Activated naive CD4-positive, alpha-beta T cell treated with anti-CD3 and anti-CD28 coated beads, Interleukin-2, amount 50 U/mL, for 72 hours (primary cell): ENCODE data around the gene RNF220. TPM values are rescaled to one million over a fixed set of nuclear protein-coding genes. Genes with fewer than 3 reads are reported as not detected.
"Not testable (repeated sequence)": the region's sequence is repeated elsewhere in the genome, so short reads cannot be mapped to it uniquely, and the experiment has no call there.

Source experiments
- ATAC-seq, 2 donors: fragments of 150-1000 bp; cut with Tn5 transposase; 2 replicates each; pipeline ENCODE4 v1.10.0; 2021; ENCODE audit warnings: mild to moderate bottlenecking in 2 of 2, moderate library complexity in 2 of 2
- DNase-seq, 2 donors: peaks; one replicate each; pipeline ENCODE4 v3.0.0; 2021 to 2022; ENCODE audit warnings: low spot score in 2 of 2
- H3K27ac Mint-ChIP-seq, 2 donors: one replicate each; pipeline ENCODE4 v1.8.0; 2022; ENCODE audit warnings: mild to moderate bottlenecking in 2 of 2, mixed read lengths in 2 of 2
- H3K36me3 Mint-ChIP-seq, 2 donors: one replicate each; pipeline ENCODE4 v1.8.0; 2022; ENCODE audit warnings: mixed read lengths in 2 of 2
- H3K9me3 Mint-ChIP-seq, 2 donors: one replicate each; pipeline ENCODE4 v1.8.0; 2022; ENCODE audit warnings: mixed read lengths in 2 of 2
- total RNA-seq, 2 donors: library from RNA; stranded (reverse); gene quantifications; one replicate each; pipeline ENCODE4 v1.2.3, GENCODE V29; 2022

Gene RNF220
- total RNA-seq, 2 donors from 2014 or later = 76.1 to 77.1 TPM

DNA sequence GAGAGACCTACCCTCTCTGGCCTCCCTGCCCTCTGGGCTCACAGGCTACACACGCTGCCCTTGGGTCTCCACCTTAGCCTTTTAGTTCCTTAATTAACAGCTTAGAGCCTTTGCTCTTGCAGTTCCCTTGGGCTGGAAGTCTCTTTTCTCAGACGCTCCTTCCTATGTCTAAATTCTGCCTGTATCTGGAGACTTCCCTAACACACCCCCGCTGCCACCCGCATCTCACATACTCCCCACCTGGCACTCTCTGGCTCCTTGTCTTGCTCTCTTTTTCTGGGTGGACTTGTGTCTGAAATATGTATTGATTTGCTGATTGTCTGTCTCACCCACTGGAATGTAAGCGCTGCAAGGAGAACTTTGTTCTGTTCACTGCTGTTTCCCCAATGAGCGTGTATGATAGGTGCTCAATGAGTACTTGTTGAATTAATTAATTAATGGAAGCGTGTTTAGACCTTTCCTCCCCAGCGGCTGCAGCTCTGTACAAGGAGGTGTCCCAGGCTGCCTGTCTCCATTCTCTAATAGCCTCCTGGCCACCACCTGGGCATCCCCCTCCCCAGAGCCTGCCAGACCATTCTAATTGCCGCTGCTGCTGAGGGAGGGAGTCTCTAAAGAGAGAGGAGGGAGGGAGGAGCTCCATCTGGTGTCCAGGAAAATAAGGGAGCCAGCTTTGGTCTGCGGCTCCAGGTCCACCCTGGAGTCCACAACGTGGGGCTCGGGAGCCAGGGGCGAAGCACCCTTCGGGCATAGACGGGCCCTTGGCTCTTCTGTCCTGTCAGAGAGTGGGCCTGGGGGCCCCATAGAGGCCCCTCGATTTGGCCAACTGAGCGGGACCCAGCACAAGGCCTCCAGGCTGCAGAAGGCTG is 95.4 kb downstream of the RNF220 start:
- H3K9me3 Mint-ChIP-seq = no peaks in the 10 kb centered on the region
- no peaks in the 10 kb centered on the region for H3K36me3 Mint-ChIP-seq
- no peak overlapping the region for H3K27ac Mint-ChIP-seq
- DNase-seq (no peak), ATAC-seq (no peak)

- DNase-seq (no peak), ATAC-seq (no peak)
- Mint-ChIP-seq H3K36me3 (no peaks in the 10 kb centered on the region), H3K27ac (no peak overlapping the region), H3K9me3 (no peaks in the 10 kb centered on the region)
Observed at GRCh38 chr1:44501047-44501890, 96.2 kb downstream of the RNF220 start.

DNA sequence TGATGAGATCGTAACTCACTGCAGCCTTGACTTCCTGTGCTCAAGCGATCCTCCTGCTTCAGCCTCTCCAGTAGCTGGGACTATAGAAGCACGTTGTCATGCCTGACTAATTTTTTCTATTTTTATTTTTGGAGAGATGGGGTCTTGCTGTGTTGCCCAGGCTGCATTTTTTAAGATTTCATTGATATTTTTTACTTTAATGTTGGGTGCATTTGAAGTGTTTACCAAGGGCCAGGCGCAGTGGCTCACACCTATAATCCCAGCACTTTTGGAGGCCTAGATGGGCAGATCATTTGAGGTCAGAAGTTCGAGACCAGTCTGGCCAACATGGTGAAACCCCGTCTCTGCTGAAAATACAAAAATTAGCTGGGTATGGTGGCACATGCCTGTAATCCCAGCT is 97.8 kb downstream of the RNF220 start:
- ATAC-seq, H3K9me3 Mint-ChIP-seq, H3K36me3 Mint-ChIP-seq, DNase-seq, H3K27ac Mint-ChIP-seq: not testable (repeated sequence)

DNA sequence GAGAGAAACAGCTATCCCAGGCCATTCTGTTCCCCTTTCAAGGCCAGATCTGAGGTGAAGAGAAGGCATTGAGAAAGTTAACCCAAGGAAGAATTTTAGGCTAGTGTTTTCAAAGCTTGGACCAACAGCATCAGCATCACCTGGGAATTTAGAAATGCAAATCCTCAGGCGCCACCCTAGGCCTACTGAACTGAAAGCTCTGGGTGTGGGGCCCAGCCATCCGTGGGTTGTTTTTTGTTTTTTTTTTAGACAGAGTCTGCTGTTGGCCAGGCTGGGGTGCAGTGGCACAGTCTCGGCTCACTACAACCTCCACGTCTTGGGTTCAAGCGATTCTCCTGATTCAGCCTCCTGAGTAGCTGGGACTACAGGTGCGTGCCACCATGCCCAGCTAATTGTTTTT is 98.6 kb downstream of the RNF220 start:
- Mint-ChIP-seq H3K9me3 (no peaks in the 10 kb centered on the region), H3K27ac (no peak overlapping the region), H3K36me3 (no peaks in the 10 kb centered on the region)
- no peak for DNase-seq
- ATAC-seq = no peak

DNA sequence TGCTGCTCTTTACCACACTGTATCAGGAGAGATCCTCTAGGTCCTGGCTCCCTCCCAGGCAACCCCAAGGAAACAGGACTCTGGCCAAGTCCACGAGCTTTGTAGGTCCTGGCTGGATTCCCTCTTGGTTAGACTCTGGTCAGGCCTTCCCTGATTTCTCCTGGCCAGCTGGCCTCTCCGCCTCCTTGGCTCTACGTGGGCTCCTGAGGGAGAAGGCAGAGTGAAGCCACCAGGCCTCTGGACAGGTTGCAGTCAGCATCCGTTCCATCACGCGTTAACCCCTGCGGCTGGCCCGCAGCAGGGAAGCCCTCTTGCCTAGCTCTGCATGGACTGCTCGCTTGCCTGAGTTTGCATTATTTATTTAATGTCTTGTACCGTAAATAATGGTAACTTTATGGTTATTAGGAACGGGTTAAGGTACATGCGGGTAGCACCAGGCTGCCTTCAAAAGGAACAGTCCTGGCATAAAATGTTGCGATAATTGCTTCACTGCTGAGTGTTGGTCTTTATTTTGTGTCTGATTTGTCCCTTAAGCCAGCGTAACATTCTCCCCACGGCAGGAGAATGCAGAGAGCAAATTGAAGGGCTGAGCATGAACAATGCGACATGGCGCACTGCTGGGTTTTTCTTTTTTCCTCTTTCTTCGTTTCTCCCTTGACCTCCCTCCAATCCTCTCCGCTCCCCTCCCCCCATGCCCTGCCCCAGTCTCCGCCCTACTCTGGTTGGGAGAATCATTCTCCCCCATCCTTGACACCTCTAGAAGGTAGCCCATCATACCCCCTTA is 100.3 kb downstream of the RNF220 start:
- no peak for DNase-seq
- H3K9me3 Mint-ChIP-seq = no peaks in the 10 kb centered on the region
- no peaks in the 10 kb centered on the region for H3K36me3 Mint-ChIP-seq
- no peak overlapping the region for H3K27ac Mint-ChIP-seq
- ATAC-seq = no peak

DNA sequence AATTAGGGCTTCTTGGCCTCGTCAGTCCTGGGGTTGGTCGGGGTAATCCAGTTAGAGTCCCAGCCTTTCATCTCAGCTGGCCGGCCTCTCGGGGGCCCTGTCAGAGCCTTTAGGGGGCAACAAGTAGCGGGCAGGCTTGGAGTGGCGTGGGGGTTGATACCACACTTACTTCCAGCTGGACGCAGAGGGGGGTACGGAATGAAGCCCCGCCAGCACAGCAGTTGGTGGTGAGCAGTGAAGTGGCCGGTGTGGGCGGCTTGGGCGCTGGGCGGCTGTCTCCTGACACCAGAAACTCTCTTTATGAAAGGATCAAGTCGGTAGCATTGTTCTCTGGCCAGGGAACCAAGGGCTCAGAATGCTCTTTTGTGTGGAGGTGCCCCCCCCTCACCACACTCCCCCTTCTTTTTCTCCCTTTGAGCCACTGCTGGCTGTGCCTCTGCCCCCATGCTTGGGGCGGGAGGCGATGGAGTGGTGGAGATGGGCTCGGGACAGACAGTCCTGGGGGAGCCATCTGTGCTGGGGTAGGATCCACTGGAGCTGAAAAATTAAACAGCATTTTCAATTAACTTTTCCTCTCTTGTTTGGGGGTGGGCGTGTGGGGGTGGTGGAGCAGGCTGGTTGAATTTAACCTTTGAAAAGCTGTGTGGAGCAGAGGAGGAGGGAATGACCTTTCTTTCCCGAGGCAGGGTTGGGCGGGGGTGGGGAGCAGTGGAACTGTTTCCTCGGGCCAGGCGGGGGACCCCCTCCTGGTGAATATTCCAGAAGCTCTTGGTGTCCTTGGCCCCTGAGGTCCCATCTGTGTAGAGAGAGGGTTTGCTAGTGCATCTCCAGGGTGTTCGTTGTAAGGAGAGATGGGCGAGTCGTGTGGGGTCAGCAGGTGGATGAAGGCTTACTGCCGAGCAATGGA is 102.7 kb downstream of the RNF220 start:
- no peak overlapping the region for H3K27ac Mint-ChIP-seq
- no peak for ATAC-seq

GRCh38 chr1:44508397-44508745 is 103.3 kb downstream of the RNF220 start:
- Mint-ChIP-seq H3K27ac (no peak overlapping the region), H3K9me3 (no peaks in the 10 kb centered on the region), H3K36me3 (no peaks in the 10 kb centered on the region)
- no peak for ATAC-seq
- no peak for DNase-seq

More for the DNA sequence above, 102.7 kb downstream of the RNF220 start:
- Mint-ChIP-seq H3K9me3 (no peaks in the 10 kb centered on the region), H3K36me3 (no peaks in the 10 kb centered on the region)
- no peak for DNase-seq

DNA sequence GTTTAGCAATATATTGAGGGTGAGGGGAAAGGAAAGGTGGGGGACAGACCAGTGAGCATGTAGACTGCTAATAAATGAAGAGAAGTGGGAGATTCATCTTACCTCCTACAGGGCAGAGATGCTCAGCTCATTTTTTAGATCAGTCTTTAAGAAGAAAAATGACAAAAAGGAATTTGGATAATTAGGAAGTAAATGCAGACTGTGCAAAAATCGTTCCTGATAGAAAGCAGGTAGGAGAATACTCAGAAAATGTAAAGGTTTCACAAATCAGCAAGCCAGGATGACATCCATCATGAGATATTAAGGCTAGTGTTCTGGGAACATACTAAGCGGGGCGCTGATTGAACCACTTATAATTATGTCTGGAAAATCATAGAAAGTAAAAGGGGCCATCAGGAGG is 106.3 kb downstream of the RNF220 start:
- peak overlapping the region in 1 of 2 donors; percentile 86 for H3K27ac Mint-ChIP-seq
- no peaks in the 10 kb centered on the region for H3K36me3 Mint-ChIP-seq
- no peak for DNase-seq
- no peak for ATAC-seq
- no peaks in the 10 kb centered on the region for H3K9me3 Mint-ChIP-seq

GRCh38 chr1:44511769-44512168 is 106.7 kb downstream of the RNF220 start:
- ATAC-seq (peak; percentile 26 to 94), DNase-seq (peak in 1 of 2 donors; percentile 35)
- Mint-ChIP-seq H3K36me3 (no peaks in the 10 kb centered on the region), H3K27ac (peak overlapping the region in 1 of 2 donors; percentile 86), H3K9me3 (no peaks in the 10 kb centered on the region)

GRCh38 chr1:44512313-44512885 is 107.3 kb downstream of the RNF220 start:
- DNase-seq (peak in 1 of 2 donors; percentile 30), ATAC-seq (peak; percentile 53 to 73)
- peak overlapping the region in 1 of 2 donors; percentile 86 for H3K27ac Mint-ChIP-seq
- no peaks in the 10 kb centered on the region for H3K36me3 Mint-ChIP-seq
- no peaks in the 10 kb centered on the region for H3K9me3 Mint-ChIP-seq

GRCh38 chr1:44513111-44513510 is 108.1 kb downstream of the RNF220 start:
- ATAC-seq = no peak
- DNase-seq = no peak
- Mint-ChIP-seq H3K9me3 (no peaks in the 10 kb centered on the region), H3K36me3 (no peaks in the 10 kb centered on the region), H3K27ac (no peak overlapping the region)

DNA sequence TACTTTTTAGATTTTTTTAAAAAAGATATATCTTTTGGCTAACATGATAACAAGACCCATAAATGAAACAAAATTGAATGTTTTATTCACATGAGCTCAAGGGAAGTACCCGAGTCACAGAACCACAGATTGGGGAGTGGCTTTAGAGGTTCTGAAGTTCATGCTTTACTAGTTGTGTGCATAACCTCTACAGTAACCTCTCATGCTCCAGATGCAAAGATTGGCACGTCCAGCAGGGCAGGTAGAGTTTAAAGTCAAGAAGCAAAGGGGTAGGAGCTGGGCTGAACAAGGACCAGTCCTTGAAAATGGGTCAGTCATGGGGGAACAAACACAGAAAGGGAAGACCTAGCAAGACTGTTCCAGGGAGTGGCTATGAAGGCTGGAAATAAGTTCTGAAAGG is 109.6 kb downstream of the RNF220 start:
- no peak overlapping the region for H3K27ac Mint-ChIP-seq
- H3K9me3 Mint-ChIP-seq = no peaks in the 10 kb centered on the region
- no peaks in the 10 kb centered on the region for H3K36me3 Mint-ChIP-seq
- DNase-seq (no peak), ATAC-seq (no peak)

GRCh38 chr1:44515416-44515815 is 110.4 kb downstream of the RNF220 start:
- Mint-ChIP-seq H3K27ac (no peak overlapping the region), H3K36me3 (no peaks in the 10 kb centered on the region), H3K9me3 (no peaks in the 10 kb centered on the region)
- ATAC-seq = no peak
- DNase-seq = no peak

DNA sequence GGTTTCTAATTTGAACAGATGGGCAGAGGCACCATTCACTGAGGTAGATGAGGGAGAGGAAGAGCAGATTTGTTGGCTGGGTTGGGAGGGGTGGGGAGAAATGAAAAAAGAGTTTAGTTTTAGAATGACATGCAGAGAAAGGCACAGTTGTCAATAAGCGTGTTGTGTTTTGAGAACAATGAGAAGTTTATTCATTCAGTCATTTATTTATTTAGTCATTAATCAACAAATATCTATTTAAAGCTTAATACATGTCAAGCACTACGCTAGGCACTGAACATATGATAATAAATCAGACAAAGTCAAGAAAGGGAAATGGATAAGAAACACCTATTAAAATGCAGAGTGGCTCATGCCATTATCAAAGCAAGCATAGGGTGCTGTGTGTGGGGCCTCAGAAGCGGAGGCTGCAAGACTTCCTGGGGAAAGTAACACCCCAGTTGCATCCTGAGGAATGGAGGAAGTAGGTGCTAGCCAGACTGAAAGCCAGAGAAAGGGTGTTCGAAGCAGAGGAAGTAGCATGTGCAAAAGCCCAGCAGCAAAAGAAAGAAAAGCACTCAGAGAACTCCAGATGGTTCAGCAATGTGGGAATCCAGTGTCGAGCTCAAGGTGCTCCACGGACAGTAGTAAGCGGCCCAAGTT is 114.1 kb downstream of the RNF220 start:
- DNase-seq (no peak), ATAC-seq (no peak)
- Mint-ChIP-seq H3K36me3 (no peaks in the 10 kb centered on the region), H3K9me3 (no peaks in the 10 kb centered on the region), H3K27ac (no peak overlapping the region)

- DNase-seq (no peak), ATAC-seq (no peak)
- no peak overlapping the region for H3K27ac Mint-ChIP-seq
- no peaks in the 10 kb centered on the region for H3K9me3 Mint-ChIP-seq
- H3K36me3 Mint-ChIP-seq = no peaks in the 10 kb centered on the region
Observed at GRCh38 chr1:44521378-44522080, 116.5 kb downstream of the RNF220 start.
